Measurements from ENCODE around the gene DOK4. TPM values are rescaled to one million over a fixed set of nuclear protein-coding genes. Genes with fewer than 3 reads are reported as not detected.

The DOK4 gene
- total RNA-seq, 1 experiment from 2014 or later: 13.1 TPM

- Histone ChIP-seq H3K56ac (ENCODE audit: insufficient read length, low read depth, low read length) (no peak overlapping the region), H3K9ac (ENCODE audit: extremely low read depth, insufficient read length, low read length) (no peak overlapping the region), H3K14ac (ENCODE audit: insufficient read depth, low read length) (no peak overlapping the region), H2AFZ (ENCODE audit: low read length) (no peak overlapping the region), H3K4me2 (ENCODE audit: insufficient read depth, insufficient read length, low read length) (no peak overlapping the region), H3K27ac (ENCODE audit: insufficient read length, low read depth, low read length) (no peak overlapping the region), H4K20me1 (ENCODE audit: control insufficient read depth, insufficient read depth, insufficient read length) (no peaks in the 10 kb centered on the region), H3K23me2 (ENCODE audit: insufficient read length, low read depth, low read length, poor library complexity, severe bottlenecking) (no peaks in the 10 kb centered on the region), H3K79me1 (ENCODE audit: insufficient read depth, low read depth, low read length, poor library complexity, severe bottlenecking) (no peaks in the 10 kb centered on the region), H3K4ac (ENCODE audit: low read depth, low read length) (no peak overlapping the region), H3K79me2 (ENCODE audit: insufficient read depth, low read length) (no peaks in the 10 kb centered on the region), H4K91ac (ENCODE audit: insufficient read length, low read depth, low read length) (no peak overlapping the region), H4K5ac (ENCODE audit: insufficient read length, low read depth, low read length) (no peak overlapping the region), H3K4me1 (ENCODE audit: insufficient read depth, low read length) (no peaks in the 10 kb centered on the region), H2AK5ac (ENCODE audit: insufficient read length, low read length) (no peak overlapping the region), H2BK15ac (ENCODE audit: low read depth, low read length) (no peak overlapping the region), H2BK20ac (ENCODE audit: low read depth, low read length, poor library complexity, severe bottlenecking) (no peak overlapping the region), H3T11ph (ENCODE audit: low read length) (no peak overlapping the region), H3K23ac (ENCODE audit: insufficient read length, low read depth, low read length) (no peak overlapping the region), H2BK12ac (ENCODE audit: insufficient read length, low read depth, low read length) (no peak overlapping the region), H4K8ac (replicated peaks; ENCODE audit: insufficient read length, low read depth, low read length) (no peak overlapping the region), H2BK5ac (ENCODE audit: insufficient read length, low read length) (no peak overlapping the region), H3K27me3 (ENCODE audit: insufficient read depth, low read length) (no peaks in the 10 kb centered on the region; the same call in 1 of the 2 replicates), H3K9me3 (ENCODE audit: control insufficient read depth, low read depth, low read length) (no peaks in the 10 kb centered on the region), H2BK120ac (ENCODE audit: low read depth, low read length, poor library complexity, severe bottlenecking) (no peak overlapping the region), H3K18ac (ENCODE audit: insufficient read length, low read depth, low read length) (no peak overlapping the region)
- Mint-ChIP-seq H3K9me3 (no peaks in the 10 kb centered on the region), H3K36me3 (ENCODE audit: insufficient read depth in 1 of 3, low read depth in 3 of 3) (peaks cover 46 to 83% (median 79%) of the 10 kb centered on the region in 3 experiments), H3K27me3 (ENCODE audit: low read depth) (no peaks in the 10 kb centered on the region), H3K27ac (no peak overlapping the region), H3K4me1 (no peaks in the 10 kb centered on the region), H3K4me3 (no peak overlapping the region)
- DNase-seq: no peak
- no peak for TF ChIP-seq CTCF (conservative IDR thresholded peaks at IDR 0.05)
- whole genome bisulfite sequencing (ENCODE audit: extremely low coverage, insufficient read length, low lambda C conversion rate): no CpG with 5 or more reads among the region's 2 CpGs
Measured at GRCh38 chr16:57432505-57432904, 53.8 kb downstream of the DOK4 start.

Measured in H9 (cell line).